MM.1S (cell line): ENCODE data around the gene NIT2.
"Not testable (repeated sequence)": the region's sequence is repeated elsewhere in the genome, so short reads cannot be mapped to it uniquely, and the experiment has no call there.

Experiments
- DNase-seq: peaks from one replicate; pipeline ENCODE4 v3.0.0-alpha.2; 2015
- H2AFZ ChIP-seq: fragments of 300-600 bp; sonication (generic); 2 replicates; pipeline ENCODE4 v1.6.0; 2016; ENCODE audit warnings: antibody characterized with exemption, low read length
- H3F3A ChIP-seq: fragments of 300-600 bp; sonication (generic); 2 replicates; pipeline ENCODE4 v1.6.1; 2016; ENCODE audit warnings: mild to moderate bottlenecking, antibody characterized with exemption, low read length, moderate library complexity, mixed read lengths; ENCODE audit not compliant: insufficient read depth
- H3K27ac ChIP-seq: fragments of 300-600 bp; sonication (generic); 2 replicates; pipeline ENCODE4 v1.5.1; 2016; ENCODE audit warnings: mild to moderate bottlenecking, low read length
- H3K27me3 ChIP-seq: fragments of 300-600 bp; sonication (generic); replicated peaks from 2 replicates; pipeline ENCODE4 v1.6.0; 2016; ENCODE audit warnings: low read length; ENCODE audit not compliant: insufficient read depth
- H3K36me3 ChIP-seq: fragments of 300-600 bp; sonication (generic); replicated peaks from 2 replicates; pipeline ENCODE4 v1.6.1; 2016; ENCODE audit warnings: mild to moderate bottlenecking, low read length, mixed read lengths; ENCODE audit not compliant: insufficient read depth
- H3K4me1 ChIP-seq: fragments of 300-600 bp; sonication (generic); 2 replicates; pipeline ENCODE4 v1.6.1; 2016; ENCODE audit warnings: low read length, mixed read lengths
- H3K4me2 ChIP-seq: fragments of 300-600 bp; sonication (generic); 2 replicates; pipeline ENCODE4 v1.6.0; 2016; ENCODE audit warnings: low read depth, low read length
- H3K4me3 ChIP-seq: fragments of 300-600 bp; sonication (generic); 2 replicates; pipeline ENCODE4 v1.5.1; 2016; ENCODE audit warnings: low read length, mixed read lengths
- H3K79me2 ChIP-seq: fragments of 300-600 bp; sonication (generic); 2 replicates; pipeline ENCODE4 v1.6.1; 2016; ENCODE audit warnings: mixed run types, low read length, mixed read lengths
- H3K9ac ChIP-seq: fragments of 300-600 bp; sonication (generic); 2 replicates; pipeline ENCODE4 v1.6.1; 2016; ENCODE audit warnings: low read length, mixed read lengths
- H3K9me2 ChIP-seq: fragments of 300-600 bp; sonication (generic); replicated peaks from 2 replicates; pipeline ENCODE4 v1.6.1; 2016; ENCODE audit warnings: mild to moderate bottlenecking, low read length, mixed read lengths; ENCODE audit not compliant: insufficient read depth
- H3K9me3 ChIP-seq: fragments of 300-600 bp; sonication (generic); replicated peaks from 2 replicates; pipeline ENCODE4 v1.6.1; 2016; ENCODE audit warnings: mild to moderate bottlenecking, low read length, mixed read lengths; ENCODE audit not compliant: insufficient read depth
- H4K20me1 ChIP-seq: fragments of 300-600 bp; sonication (generic); 2 replicates; pipeline ENCODE4 v1.6.1; 2016; ENCODE audit warnings: mild to moderate bottlenecking, low read length, moderate library complexity, mixed read lengths; ENCODE audit not compliant: insufficient read depth
- EZH2 ChIP-seq: fragments of 300-600 bp; sonication (generic); optimal IDR thresholded peaks from 2 replicates; pipeline ENCODE3; 2017; ENCODE audit warnings: low read depth, mild to moderate bottlenecking, antibody characterized with exemption, low read length, mixed read lengths
- EZH2phosphoT487 ChIP-seq: fragments of 300-600 bp; sonication (generic); IDR thresholded peaks from 2 replicates; pipeline ENCODE4 v1.6.1; 2018; ENCODE audit warnings: antibody characterized with exemption, low read length
- TF ChIP-seq, protein P1 (sequence below): fragments of 300-600 bp; sonication (generic); IDR thresholded peaks from 2 replicates; pipeline ENCODE4 v1.5.1; 2016; ENCODE audit warnings: antibody characterized with exemption, low read length, mixed read lengths

NIT2 gene

DNA sequence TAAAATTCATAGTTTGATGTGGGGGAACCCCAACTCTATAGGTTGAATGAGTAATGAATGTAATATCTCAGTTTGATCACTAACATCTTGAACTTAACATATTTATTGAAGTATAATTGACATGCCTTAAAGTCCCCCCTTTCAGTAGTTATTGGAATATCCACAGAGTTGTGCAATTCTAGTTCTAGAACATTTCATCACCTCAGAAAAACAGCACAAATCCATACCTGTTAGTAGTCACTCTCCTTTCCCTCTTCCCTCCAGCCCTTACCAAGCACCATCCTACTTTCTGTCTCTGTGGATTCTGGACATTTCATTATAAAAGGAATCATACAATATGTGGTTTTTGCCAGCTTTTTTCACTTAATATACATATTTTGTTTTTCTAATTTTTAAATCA, 8.7 kb upstream of the NIT2 start:
- H3K4me1 ChIP-seq = no peaks in the 10 kb centered on the region
- no peaks in the 10 kb centered on the region for H3K27me3 ChIP-seq
- H3K9ac ChIP-seq = no peak overlapping the region

DNA sequence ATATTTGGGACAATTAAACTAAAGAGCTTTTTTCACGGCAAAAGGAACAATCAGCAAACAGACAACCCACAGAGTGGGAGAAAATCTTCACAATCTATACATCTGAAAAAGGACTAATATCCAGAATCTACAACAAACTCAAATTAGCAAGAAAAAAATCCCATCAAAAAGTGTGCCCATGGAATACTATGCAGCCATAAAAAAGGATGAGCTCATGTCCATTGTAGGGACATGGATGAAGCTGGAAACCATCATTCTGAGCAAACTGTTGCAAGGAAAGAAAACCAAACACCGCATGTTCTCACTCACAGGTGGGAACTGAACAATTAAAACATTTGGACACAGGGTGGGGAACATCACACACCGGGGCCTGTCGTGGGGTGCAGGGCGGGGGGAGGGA, 7.2 kb upstream of the NIT2 start:
- not testable (repeated sequence) for H3K27me3 ChIP-seq, H3F3A ChIP-seq, H3K79me2 ChIP-seq, H3K27ac ChIP-seq, H4K20me1 ChIP-seq, H3K9me3 ChIP-seq, H3K9ac ChIP-seq, H2AFZ ChIP-seq, H3K4me3 ChIP-seq, H3K4me2 ChIP-seq, H3K36me3 ChIP-seq, H3K9me2 ChIP-seq, DNase-seq, H3K4me1 ChIP-seq

More for the DNA sequence above, 8.7 kb upstream of the NIT2 start:
- no peak overlapping the region for H3K4me3 ChIP-seq
- no peaks in the 10 kb centered on the region for H3K9me3 ChIP-seq
- no peak overlapping the region for H3K27ac ChIP-seq
- no peaks in the 10 kb centered on the region for H3F3A ChIP-seq
- H3K79me2 ChIP-seq = no peaks in the 10 kb centered on the region
- no peaks in the 10 kb centered on the region for H3K9me2 ChIP-seq
- H3K36me3 ChIP-seq = no peaks in the 10 kb centered on the region
- no peak overlapping the region for H2AFZ ChIP-seq
- DNase-seq = no peak
- H4K20me1 ChIP-seq = no peaks in the 10 kb centered on the region
- H3K4me2 ChIP-seq = no peak overlapping the region
- TF ChIP-seq, protein P1, sequence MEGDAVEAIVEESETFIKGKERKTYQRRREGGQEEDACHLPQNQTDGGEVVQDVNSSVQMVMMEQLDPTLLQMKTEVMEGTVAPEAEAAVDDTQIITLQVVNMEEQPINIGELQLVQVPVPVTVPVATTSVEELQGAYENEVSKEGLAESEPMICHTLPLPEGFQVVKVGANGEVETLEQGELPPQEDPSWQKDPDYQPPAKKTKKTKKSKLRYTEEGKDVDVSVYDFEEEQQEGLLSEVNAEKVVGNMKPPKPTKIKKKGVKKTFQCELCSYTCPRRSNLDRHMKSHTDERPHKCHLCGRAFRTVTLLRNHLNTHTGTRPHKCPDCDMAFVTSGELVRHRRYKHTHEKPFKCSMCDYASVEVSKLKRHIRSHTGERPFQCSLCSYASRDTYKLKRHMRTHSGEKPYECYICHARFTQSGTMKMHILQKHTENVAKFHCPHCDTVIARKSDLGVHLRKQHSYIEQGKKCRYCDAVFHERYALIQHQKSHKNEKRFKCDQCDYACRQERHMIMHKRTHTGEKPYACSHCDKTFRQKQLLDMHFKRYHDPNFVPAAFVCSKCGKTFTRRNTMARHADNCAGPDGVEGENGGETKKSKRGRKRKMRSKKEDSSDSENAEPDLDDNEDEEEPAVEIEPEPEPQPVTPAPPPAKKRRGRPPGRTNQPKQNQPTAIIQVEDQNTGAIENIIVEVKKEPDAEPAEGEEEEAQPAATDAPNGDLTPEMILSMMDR = no peak
- TF ChIP-seq EZH2phosphoT487 (no peak), EZH2 (no peak)

DNA sequence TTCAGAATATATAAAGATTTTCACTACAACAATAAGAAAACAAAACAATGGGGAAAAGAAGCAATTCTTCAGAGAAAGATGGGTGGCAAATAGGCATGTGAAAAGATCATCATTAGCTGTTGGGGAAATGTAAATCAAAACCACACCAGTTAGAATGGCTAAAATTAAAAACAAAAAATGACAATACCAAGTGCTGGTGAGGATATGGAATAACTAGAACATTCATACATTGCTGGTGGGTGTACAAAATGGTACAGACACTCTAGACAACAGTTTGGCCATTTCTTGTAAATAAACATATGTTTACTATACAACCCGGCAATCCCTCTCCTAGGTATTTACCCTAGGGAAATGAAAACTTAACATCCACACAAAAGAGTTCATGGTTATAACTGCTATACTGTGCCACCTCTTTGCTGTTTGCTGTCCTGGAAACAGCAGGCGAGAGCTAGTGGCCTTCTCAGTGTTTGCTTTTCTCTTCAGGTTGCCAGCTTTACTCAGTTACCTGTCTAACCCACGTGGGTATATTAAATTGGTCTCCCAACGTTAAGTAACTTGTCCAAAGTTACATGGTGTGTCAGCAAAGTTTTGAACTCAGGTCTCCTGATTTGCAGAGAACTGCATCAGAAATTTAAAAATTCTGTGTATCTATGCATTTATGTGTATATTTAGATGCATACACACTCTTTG, 4.6 kb upstream of the NIT2 start:
- no peaks in the 10 kb centered on the region for H3K79me2 ChIP-seq
- H3K4me3 ChIP-seq = no peak overlapping the region
- H3K9ac ChIP-seq = no peak overlapping the region
- no peaks in the 10 kb centered on the region for H3K9me3 ChIP-seq
- no peak overlapping the region for H2AFZ ChIP-seq
- H3K27ac ChIP-seq = no peak overlapping the region
- no peaks in the 10 kb centered on the region for H3K36me3 ChIP-seq
- no peaks in the 10 kb centered on the region for H3F3A ChIP-seq
- H3K4me2 ChIP-seq = no peak overlapping the region
- H3K9me2 ChIP-seq = no peaks in the 10 kb centered on the region
- H3K4me1 ChIP-seq = no peaks in the 10 kb centered on the region
- H3K27me3 ChIP-seq = no peaks in the 10 kb centered on the region
- no peak for DNase-seq
- H4K20me1 ChIP-seq = no peaks in the 10 kb centered on the region
- no peak for TF ChIP-seq EZH2
- TF ChIP-seq EZH2phosphoT487 = no peak
- TF ChIP-seq, protein P1 = no peak

DNA sequence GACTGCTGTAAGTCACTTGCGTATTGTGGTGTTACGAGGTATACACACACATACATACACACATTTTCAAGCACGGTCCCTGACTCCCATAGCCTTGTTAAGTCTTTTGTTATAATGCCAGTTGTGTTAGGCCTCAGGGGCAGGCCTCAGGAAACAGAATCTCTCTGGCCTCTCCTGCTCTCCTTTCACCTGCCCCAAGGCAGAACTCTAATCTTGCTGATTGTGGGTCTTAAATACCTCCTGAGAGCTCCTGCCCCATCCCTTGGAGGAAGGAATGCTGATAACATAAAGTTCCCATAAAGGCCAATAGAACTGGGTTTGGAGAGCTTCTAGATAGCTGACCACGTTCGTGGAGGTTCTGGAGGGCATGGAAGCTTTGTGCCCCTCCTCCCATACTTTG, 3.9 kb upstream of the NIT2 start:
- H3K27me3 ChIP-seq = no peaks in the 10 kb centered on the region

More for the DNA sequence above, 3.9 kb upstream of the NIT2 start:
- no peak overlapping the region for H2AFZ ChIP-seq
- no peaks in the 10 kb centered on the region for H3F3A ChIP-seq
- DNase-seq = no peak
- no peak overlapping the region for H3K27ac ChIP-seq
- no peak overlapping the region for H3K4me2 ChIP-seq
- H3K36me3 ChIP-seq = no peaks in the 10 kb centered on the region
- no peak overlapping the region for H3K9ac ChIP-seq
- H3K9me3 ChIP-seq = no peaks in the 10 kb centered on the region
- H4K20me1 ChIP-seq = no peaks in the 10 kb centered on the region
- no peak overlapping the region for H3K4me3 ChIP-seq
- no peaks in the 10 kb centered on the region for H3K9me2 ChIP-seq
- TF ChIP-seq EZH2 = no peak
- H3K79me2 ChIP-seq = 0 out of 2 replicates have a peak, but pooled peaks cover under 1% of the 10 kb centered on the region
- 0 out of 2 replicates have a peak, but pooled peaks cover 4% of the 10 kb centered on the region for H3K4me1 ChIP-seq
